RPMI8226 (cell line): ENCODE measurements around the gene CCDC200.
"Not testable (repeated sequence)": the region's sequence is repeated elsewhere in the genome, so short reads cannot be mapped to it uniquely, and the experiment has no call there.

Experiments used
- DNase-seq: peaks from one replicate; pipeline ENCODE4 v3.0.0-alpha.2; 2015

The CCDC200 gene

GRCh38 chr17:43228020-43228782 is at the start of gene CCDC200:
TSS of gene CCDC200 (minus strand) at chr17:43228623. CDS start at chr17:43228554, 69 bp downstream.
- not testable (repeated sequence) for DNase-seq

- not testable (repeated sequence) for DNase-seq
Measured at GRCh38 chr17:43272914-43273313, 44.5 kb upstream of the CCDC200 start.

- DNase-seq: not testable (repeated sequence)
Measured at GRCh38 chr17:43272483-43272882, 44.1 kb upstream of the CCDC200 start.

GRCh38 chr17:43270552-43271504 is 42.4 kb upstream of the CCDC200 start:
- DNase-seq: not testable (repeated sequence)

DNA sequence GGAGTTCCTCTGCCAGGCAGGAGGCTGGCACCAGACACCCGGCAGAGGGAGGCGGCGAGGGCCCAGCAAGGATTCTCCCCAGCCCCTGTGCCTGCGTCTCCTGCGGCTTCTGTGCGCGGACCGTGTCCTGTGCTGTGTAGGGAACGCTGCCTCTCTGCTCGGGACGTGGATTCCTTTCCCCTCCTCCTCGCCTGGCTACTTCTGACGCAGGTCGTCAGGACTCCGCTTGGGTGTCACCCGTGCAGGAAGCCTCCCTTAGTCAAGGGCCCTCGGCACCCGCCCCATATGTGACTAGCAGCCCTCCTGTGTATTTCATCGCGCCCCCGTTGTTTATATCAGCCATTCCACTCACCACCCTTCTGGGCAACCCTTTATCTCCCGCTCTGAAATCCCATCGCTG is 18.0 kb upstream of the CCDC200 start:
- not testable (repeated sequence) for DNase-seq

DNA sequence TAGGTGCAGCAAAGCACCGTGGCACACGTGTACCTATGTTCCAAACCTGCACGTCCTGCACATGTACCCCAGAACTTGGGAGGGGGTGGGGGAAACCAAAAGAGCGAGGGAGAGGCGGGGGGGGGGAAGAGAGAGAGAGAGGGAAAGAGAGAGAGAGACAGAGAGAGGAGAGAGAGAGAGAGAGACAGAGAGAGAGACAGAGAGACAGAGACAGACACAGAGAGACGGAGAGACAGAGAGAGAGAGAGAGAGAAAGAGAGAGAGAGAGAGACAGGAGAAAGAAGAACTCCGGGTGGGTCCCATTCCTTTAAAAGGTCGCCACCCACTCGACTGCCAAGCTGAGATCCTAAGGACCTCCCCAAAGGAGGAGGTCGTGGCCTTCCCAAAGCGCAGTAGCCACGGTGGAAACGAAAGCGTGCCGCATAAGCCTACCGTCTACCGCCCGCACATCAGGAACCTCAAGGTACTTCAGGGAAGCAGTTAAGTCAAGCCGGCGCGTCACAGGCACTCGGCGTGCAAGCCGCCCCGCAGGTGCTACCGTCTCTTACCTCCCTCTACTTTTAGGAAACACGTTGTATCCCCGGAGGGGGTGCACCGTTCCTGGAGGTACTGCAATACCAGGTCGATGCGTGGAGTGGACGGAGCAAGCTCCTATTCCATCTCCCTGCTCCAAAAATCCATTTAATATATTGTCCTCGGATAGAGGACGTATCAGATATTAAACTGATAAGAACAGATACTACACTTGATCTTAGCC is 12.4 kb upstream of the CCDC200 start:
- not testable (repeated sequence) for DNase-seq

DNA sequence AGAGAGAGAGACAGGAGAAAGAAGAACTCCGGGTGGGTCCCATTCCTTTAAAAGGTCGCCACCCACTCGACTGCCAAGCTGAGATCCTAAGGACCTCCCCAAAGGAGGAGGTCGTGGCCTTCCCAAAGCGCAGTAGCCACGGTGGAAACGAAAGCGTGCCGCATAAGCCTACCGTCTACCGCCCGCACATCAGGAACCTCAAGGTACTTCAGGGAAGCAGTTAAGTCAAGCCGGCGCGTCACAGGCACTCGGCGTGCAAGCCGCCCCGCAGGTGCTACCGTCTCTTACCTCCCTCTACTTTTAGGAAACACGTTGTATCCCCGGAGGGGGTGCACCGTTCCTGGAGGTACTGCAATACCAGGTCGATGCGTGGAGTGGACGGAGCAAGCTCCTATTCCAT is 11.2 kb upstream of the CCDC200 start:
- DNase-seq: not testable (repeated sequence)

GRCh38 chr17:43233877-43234276 is 5.5 kb upstream of the CCDC200 start, which contains the start of gene RNU2-1:
TSS of gene RNU2-1 (minus strand) at chr17:43233977.
- DNase-seq: not testable (repeated sequence)

- not testable (repeated sequence) for DNase-seq
Measured at GRCh38 chr17:43233263-43233662, 4.8 kb upstream of the CCDC200 start.

DNA sequence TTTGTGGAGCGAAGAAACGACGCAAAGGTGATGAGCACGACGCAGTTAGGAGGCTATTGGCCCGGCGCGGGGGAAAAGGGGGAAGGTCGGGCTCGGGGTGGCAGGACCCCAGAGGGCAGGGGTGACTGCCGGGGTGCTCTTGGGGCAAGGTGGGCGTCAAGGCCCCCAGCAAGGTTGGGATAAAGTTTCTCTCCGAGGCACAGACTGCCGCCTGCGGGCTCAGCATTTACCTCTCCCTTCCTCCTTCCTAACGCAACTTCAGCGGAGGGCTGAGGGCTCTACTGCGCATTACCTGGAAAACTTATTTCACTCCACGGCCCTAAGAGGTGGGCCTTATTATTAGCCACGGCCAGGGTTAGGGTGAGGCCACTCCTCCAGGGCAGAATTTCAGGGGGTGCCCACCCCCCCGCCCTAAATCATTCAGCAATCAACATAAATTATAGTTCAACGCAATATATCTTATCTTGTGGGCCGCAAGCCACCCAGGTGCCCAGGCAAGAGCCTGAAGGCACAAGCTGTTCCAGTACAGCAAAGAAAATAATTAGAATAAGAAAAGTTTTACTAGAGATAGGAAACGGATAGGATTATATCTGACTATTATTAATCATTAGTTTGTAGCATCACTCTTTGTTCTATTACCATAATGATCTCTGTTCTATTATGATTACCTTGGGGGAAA is 3.7 kb upstream of the CCDC200 start:
- DNase-seq: not testable (repeated sequence)

DNA sequence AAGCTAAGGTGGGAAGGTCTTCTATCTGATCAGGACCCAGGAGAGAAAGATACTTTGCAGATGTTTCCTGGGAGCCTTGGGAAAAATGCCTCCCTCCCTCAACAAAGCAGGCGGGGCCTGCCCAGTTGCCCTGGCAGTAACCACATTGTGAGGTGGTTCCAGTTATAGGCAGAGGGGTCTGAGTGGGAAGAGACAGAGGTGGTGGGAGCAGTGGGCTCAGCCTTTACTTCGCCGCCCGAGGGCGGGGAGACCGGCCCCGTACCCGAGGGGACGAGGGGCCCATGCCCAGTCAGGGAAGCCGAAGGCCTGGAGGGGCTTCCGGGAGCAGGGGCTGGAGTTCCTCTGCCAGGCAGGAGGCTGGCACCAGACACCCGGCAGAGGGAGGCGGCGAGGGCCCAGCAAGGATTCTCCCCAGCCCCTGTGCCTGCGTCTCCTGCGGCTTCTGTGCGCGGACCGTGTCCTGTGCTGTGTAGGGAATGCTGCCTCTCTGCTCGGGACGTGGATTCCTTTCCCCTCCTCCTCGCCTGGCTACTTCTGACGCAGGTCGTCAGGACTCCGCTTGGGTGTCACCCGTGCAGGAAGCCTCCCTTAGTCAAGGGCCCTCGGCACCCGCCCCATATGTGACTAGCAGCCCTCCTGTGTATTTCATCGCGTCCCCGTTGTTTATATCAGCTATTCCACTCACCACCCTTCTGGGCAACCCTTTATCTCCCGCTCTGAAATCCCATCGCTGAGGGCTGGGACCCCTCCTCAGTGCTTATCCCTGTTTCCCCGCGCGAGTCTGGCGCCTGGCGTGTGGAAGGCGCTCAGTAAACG is 3.0 kb upstream of the CCDC200 start:
- not testable (repeated sequence) for DNase-seq

- DNase-seq: no peak
Measured at GRCh38 chr17:43226393-43226792, 2.0 kb downstream of the CCDC200 start.

GRCh38 chr17:43224146-43224705 is 4.2 kb downstream of the CCDC200 start:
- DNase-seq: no peak

GRCh38 chr17:43220511-43221125 is 7.8 kb downstream of the CCDC200 start:
- DNase-seq: no peak

DNA sequence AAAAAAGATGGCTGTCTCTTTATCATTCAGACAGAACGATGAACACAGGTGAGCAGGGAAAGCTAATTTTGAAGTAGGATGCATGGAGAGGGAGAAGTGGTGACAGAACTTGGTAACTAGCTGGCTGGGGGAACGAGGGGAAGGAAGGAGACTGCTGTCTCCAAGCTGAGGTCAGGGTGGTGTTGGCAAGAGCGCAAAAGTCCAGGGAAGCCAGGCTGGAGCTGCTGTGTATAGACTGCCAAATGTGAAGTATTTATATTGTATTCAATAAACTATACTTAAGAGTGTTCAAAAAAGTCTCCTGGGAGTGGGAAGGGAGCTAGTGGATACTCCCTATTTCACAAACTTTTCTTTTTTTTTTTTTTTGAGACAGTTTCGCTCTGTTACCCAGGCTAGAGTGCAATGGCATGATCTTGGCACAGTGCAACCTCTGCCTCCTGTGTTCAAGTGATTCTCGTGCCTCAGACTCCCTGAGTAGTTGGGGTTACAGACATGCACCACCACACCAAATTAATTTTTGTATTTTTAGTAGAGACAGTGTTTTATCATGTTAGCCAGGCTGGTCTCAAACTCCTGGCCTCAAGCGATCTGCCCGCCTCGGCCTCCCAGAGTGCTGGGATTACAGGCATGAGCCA is 8.6 kb downstream of the CCDC200 start:
- no peak for DNase-seq

DNA sequence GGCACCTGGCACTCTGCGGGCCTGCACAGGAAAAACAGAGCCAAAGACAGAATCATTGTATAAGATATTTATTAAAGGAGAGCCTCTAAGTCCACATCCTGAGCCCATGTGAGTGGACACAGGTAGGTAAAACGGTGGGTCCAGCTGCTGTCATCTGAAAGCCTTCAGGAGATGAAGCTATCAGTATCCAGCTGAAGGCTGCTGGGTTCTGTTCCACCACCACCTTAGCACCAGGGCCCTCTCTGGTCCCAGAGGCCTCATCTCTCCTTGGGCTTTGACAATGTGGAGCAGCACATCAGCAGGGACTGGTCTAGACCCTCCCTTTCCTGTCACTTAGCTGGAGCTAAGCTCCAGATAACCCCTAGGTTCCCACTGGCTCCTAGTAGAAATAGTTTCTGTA is 9.4 kb downstream of the CCDC200 start:
- no peak for DNase-seq

- DNase-seq: no peak
Measured at GRCh38 chr17:43217614-43218087, 10.8 kb downstream of the CCDC200 start.

DNA sequence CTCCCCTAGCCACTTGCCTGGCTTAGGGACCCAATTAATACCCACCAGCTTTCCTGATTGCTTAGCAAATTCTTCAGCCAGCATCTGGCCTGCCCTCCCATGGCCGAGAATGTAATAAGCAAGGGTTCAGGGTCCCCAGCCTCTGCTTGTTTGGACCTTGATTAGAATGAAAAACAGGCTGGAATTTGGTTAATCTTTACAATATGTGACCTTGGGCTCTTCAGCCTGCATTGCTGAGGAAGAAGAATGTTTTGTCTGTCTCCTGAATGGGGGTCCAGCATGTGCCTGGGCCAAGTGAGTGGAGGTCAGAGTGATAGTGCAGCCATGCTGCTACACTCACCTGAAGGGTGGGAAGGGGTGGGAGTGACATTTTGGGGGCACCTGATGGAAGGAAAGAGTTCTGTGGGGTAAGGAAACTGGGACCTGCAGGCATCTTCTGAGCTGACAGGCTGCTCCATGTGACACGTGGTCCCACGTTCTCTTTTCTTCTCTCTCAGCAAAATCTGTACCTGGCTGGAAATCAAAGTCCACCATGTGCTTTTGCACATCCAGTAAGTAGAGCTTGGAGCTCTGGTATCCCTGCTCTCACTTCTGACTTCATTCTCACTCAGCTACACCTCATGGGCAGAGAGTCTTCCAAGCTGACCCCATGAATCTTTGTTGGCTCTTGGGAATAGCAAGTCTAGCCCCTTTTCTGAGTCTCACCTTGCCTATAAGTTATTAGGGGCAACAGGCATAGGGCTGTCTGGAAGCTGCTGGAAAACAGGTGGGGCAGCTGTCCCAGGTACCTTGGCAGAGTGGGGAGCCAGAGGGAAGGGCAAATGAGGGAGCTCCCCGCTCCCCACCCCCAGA is 11.4 kb downstream of the CCDC200 start:
- DNase-seq: no peak

GRCh38 chr17:43216369-43216761 is 12.1 kb downstream of the CCDC200 start:
- no peak for DNase-seq
